ENCODE measurements around the gene PPP1R12C. TPM values are rescaled to one million over a fixed set of nuclear protein-coding genes. Genes with fewer than 3 reads are reported as not detected.

The PPP1R12C gene
- total RNA-seq, 1 donor, result 46.3 TPM

DNA sequence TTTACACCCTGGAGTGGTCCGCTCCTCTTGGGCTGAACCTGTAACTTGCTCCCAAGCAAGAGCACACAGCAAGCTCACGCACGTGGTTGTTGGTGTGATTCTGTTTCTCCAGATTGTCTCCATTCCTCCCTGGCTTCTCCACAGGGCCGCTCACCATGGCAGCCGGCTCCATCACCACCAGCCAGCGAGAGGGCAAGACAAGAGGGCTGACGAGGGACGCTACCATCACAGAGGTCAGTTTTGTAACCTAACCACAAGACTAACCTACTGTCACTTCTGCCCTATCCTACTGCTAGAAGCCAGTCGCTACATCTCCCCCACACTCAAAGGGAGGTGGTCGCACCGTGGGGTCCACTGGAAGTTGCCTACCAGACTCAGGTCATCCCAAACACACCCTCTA lies 74.7 kb downstream of the PPP1R12C start:
- DNase-seq (ENCODE audit: low read depth), result no peak
- TF ChIP-seq, protein P1, sequence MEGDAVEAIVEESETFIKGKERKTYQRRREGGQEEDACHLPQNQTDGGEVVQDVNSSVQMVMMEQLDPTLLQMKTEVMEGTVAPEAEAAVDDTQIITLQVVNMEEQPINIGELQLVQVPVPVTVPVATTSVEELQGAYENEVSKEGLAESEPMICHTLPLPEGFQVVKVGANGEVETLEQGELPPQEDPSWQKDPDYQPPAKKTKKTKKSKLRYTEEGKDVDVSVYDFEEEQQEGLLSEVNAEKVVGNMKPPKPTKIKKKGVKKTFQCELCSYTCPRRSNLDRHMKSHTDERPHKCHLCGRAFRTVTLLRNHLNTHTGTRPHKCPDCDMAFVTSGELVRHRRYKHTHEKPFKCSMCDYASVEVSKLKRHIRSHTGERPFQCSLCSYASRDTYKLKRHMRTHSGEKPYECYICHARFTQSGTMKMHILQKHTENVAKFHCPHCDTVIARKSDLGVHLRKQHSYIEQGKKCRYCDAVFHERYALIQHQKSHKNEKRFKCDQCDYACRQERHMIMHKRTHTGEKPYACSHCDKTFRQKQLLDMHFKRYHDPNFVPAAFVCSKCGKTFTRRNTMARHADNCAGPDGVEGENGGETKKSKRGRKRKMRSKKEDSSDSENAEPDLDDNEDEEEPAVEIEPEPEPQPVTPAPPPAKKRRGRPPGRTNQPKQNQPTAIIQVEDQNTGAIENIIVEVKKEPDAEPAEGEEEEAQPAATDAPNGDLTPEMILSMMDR (IDR thresholded peaks at IDR 0.05; ENCODE audit: insufficient read depth, low read length), result no peak
- H3K4me3 ChIP-seq (ENCODE audit: low read depth, low read length), result no peak overlapping the region

DNA sequence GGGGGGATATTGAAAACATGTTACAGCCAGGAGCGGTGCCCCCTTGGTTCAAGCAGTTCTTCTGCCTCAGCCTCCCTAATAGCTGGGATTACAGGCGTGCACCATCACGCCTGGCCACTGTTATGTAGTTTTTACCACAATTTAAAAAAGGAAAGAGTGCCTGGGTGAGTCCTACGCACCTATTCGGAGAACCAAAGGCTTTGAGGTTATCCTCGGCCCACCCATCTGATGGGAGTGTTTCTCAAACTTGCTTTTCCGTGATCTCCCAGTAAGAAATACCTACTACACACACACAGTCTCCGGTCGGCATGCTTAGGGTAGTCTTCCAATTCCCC lies 75.1 kb downstream of the PPP1R12C start:
- H3K4me3 ChIP-seq (ENCODE audit: low read depth, low read length), result no peak overlapping the region
- no peak for DNase-seq (ENCODE audit: low read depth)
- TF ChIP-seq, protein P1 (IDR thresholded peaks at IDR 0.05; ENCODE audit: insufficient read depth, low read length), result no peak

DNA sequence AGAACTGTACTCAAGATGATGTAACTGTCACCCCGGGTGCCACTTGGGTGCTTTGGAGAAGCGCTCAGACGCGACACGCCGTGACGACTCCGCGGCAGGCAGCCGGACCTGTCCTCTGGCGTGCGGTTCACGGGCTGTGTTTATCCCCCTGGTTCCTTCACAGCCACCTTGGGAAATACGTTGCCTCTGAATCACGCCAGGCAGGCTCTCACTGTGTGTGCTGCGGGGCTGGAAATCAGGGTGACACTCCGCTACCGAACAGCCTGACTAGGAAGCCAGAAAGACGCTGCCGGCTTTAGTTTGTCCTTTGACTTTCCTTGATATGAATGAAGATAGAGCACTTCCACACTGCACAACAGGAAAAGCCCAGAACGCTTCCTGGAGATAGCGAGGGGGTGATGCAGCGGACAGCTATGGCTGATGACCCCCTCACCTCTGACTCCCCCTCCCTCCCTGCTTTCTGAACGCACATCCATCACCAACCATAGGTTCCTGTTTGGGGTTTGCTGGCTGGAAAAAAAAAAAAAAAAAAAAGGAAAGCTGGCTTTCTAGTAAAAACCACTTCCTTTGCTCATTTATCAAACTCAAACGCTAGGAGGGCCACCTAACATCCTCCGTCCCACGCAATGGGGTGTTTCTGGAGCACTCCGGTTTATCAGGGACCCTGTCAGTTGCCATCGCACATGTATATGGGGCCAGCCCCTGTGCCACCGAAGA lies 75.7 kb downstream of the PPP1R12C start:
- no peak overlapping the region for H3K4me3 ChIP-seq (ENCODE audit: low read depth, low read length)
- TF ChIP-seq, protein P1 (IDR thresholded peaks at IDR 0.05; ENCODE audit: insufficient read depth, low read length), result no peak
- no peak for DNase-seq (ENCODE audit: low read depth)

DNA sequence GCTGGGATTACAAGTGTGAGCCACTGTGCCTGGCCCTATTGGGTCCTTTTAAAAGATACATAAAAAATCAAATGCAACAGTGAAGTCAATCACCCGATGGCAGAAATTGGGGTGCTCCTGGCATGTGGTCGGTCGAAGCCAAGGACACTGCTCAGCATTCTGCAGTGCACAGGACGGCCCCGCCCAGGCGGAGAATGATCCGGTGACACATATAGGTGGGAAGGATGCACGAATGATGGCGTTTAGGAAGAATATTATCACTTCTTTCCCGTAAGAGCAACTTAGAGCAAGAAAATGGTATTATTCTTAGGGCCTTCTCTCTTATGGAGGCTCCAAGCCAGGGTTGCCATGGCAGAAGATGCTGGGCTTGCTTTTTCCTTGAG lies 76.2 kb downstream of the PPP1R12C start:
- no peak overlapping the region for H3K4me3 ChIP-seq (ENCODE audit: low read depth, low read length)
- no peak for DNase-seq (ENCODE audit: low read depth)
- TF ChIP-seq, protein P1 (IDR thresholded peaks at IDR 0.05; ENCODE audit: insufficient read depth, low read length), result no peak

Small RNA genes within 50 kb of the gene (small RNA-seq; reads per million reads assigned to genes)
- gene MIR7975 (not detected), gene RF01210 (not detected)

Other genes with a start within 250 kb of the PPP1R12C start
- not detected in 2 replicates for gene FCAR, start 243.4 kb downstream of the PPP1R12C start, total RNA-seq (ENCODE audit: low replicate concordance)
- gene NCR1, start 211.5 kb downstream of the PPP1R12C start, total RNA-seq (ENCODE audit: low replicate concordance), result not detected in 2 replicates
- gene NLRP7, start 170.1 kb downstream of the PPP1R12C start, total RNA-seq (ENCODE audit: low replicate concordance), result not detected in 2 replicates
- not detected in 2 replicates for gene NLRP2, start 151.3 kb downstream of the PPP1R12C start, total RNA-seq (ENCODE audit: low replicate concordance)
- not detected in 2 replicates for gene GP6, start 79.4 kb downstream of the PPP1R12C start, total RNA-seq (ENCODE audit: low replicate concordance)
- gene RDH13, start 54.5 kb downstream of the PPP1R12C start, total RNA-seq (ENCODE audit: low replicate concordance), result 4.9 and 9.1 TPM in 2 replicates
- 0.63 and 1.5 TPM in 2 replicates for gene EPS8L1, start 41.8 kb downstream of the PPP1R12C start, total RNA-seq (ENCODE audit: low replicate concordance)
- 1.1 and 4.3 TPM in 2 replicates for gene TNNT1, start 31.6 kb upstream of the PPP1R12C start, total RNA-seq (ENCODE audit: low replicate concordance)
- gene TNNI3, start 40.1 kb upstream of the PPP1R12C start, total RNA-seq (ENCODE audit: low replicate concordance), result not detected in 2 replicates
- 0.33 and 1.5 TPM in 2 replicates for gene DNAAF3, start 49.0 kb upstream of the PPP1R12C start, total RNA-seq (ENCODE audit: low replicate concordance)
- gene SYT5, start 62.7 kb upstream of the PPP1R12C start, total RNA-seq (ENCODE audit: low replicate concordance), result 0.45 TPM in 1 of 2 replicates, not detected in the other
- 6.5 and 7.8 TPM in 2 replicates for gene PTPRH, start 91.9 kb upstream of the PPP1R12C start, total RNA-seq (ENCODE audit: low replicate concordance)
- 1.7 and 1.8 TPM in 2 replicates for gene TMEM86B, start 111.1 kb upstream of the PPP1R12C start, total RNA-seq (ENCODE audit: low replicate concordance)
- 39.0 and 41.5 TPM in 2 replicates for gene PPP6R1, start 141.4 kb upstream of the PPP1R12C start, total RNA-seq (ENCODE audit: low replicate concordance)
- 29.1 and 48.3 TPM in 2 replicates for gene HSPBP1, start 162.5 kb upstream of the PPP1R12C start, total RNA-seq (ENCODE audit: low replicate concordance)
- gene BRSK1, start 166.4 kb upstream of the PPP1R12C start, total RNA-seq (ENCODE audit: low replicate concordance), result 5.2 and 9.0 TPM in 2 replicates
- gene TMEM150B, start 207.7 kb upstream of the PPP1R12C start, total RNA-seq (ENCODE audit: low replicate concordance), result not detected in 2 replicates
- gene KMT5C, start 222.2 kb upstream of the PPP1R12C start, total RNA-seq (ENCODE audit: low replicate concordance), result 6.7 and 22.2 TPM in 2 replicates
- gene COX6B2, start 237.1 kb upstream of the PPP1R12C start, total RNA-seq (ENCODE audit: low replicate concordance), result not detected in 2 replicates
- not detected in 2 replicates for gene GARIN5B, start 245.6 kb upstream of the PPP1R12C start, total RNA-seq (ENCODE audit: low replicate concordance)

Measured in fibroblast of the aortic adventitia (primary cell).